A673 (cell line): ENCODE results near the gene CDYL2. TPM values are rescaled to one million over a fixed set of nuclear protein-coding genes. Genes with fewer than 3 reads are reported as not detected.

Source experiments
- BruUV-seq: library from RNA; stranded (reverse); fragments of 400-500 nt; replicated peaks from 2 replicates; lab custom pipeline; 2021; lab: Mats Ljungman, UMichigan
- CTCF ChIA-PET: fragments of 300-600 bp; sonication (Branson Sonifier 250); formaldehyde crosslinking; loops from one replicate; lab custom pipeline; 2022; ENCODE audit warnings: antibody characterized with exemption; lab: Charles Lee
- POLR2A ChIA-PET: fragments of 300-600 bp; sonication (Branson Sonifier 250); formaldehyde crosslinking; loops from one replicate; lab custom pipeline; 2022; ENCODE audit warnings: antibody characterized with exemption; ENCODE audit not compliant: low non-redundant PET; lab: Charles Lee
- DNase-seq: peaks from one replicate; pipeline ENCODE4 v3.0.0-alpha.2; 2015; ENCODE audit warnings: low spot score
- H3K27ac ChIP-seq: fragments of 200-600 bp; sonication (generic); 2 replicates; pipeline ENCODE4 v1.5.1; 2016; ENCODE audit warnings: mixed run types, low read depth, mild to moderate bottlenecking, mixed read lengths, antibody characterized with exemption, low read length; ENCODE audit not compliant: poor library complexity, severe bottlenecking
- H3K27me3 ChIP-seq: fragments of 200-600 bp; sonication (generic); replicated peaks from 2 replicates; pipeline ENCODE4 v1.6.1; 2017; ENCODE audit warnings: mixed run types, low read depth, mild to moderate bottlenecking, mixed read lengths, antibody characterized with exemption, low read length; ENCODE audit not compliant: insufficient read depth, poor library complexity
- H3K36me3 ChIP-seq: fragments of 200-600 bp; sonication (generic); 2 replicates; pipeline ENCODE4 v1.6.1; 2016; ENCODE audit warnings: mixed run types, mild to moderate bottlenecking, mixed read lengths, antibody characterized with exemption, low read length; ENCODE audit not compliant: insufficient read depth, poor library complexity, severe bottlenecking
- H3K4me1 ChIP-seq: fragments of 200-600 bp; sonication (generic); 2 replicates; pipeline ENCODE4 v1.6.1; 2017; ENCODE audit warnings: mixed run types, mild to moderate bottlenecking, mixed read lengths, antibody characterized with exemption, low read length; ENCODE audit not compliant: insufficient read depth, poor library complexity, severe bottlenecking
- H3K4me3 ChIP-seq: fragments of 200-600 bp; sonication (generic); 2 replicates; pipeline ENCODE4 v1.5.1; 2016; ENCODE audit warnings: low read depth, mixed run types, mild to moderate bottlenecking, mixed read lengths, low read length; ENCODE audit not compliant: poor library complexity, severe bottlenecking
- H3K9me3 ChIP-seq: fragments of 200-600 bp; sonication (generic); 2 replicates; pipeline ENCODE4 v1.6.1; 2016; ENCODE audit warnings: mixed run types, low read depth, mild to moderate bottlenecking, mixed read lengths, antibody characterized with exemption, low read length; ENCODE audit not compliant: poor library complexity, severe bottlenecking
- CTCF ChIP-seq: fragments of 300-800, 200-600 bp; sonication (generic); conservative IDR thresholded peaks from 2 replicates; pipeline ENCODE4 v1.5.1; 2017; ENCODE audit warnings: low read depth, mild to moderate bottlenecking, antibody characterized with exemption, low read length, moderate library complexity, mixed read lengths
- EZH2 ChIP-seq: fragments of 200-600 bp; sonication (generic); IDR thresholded peaks from 2 replicates; pipeline ENCODE4 v1.6.1; 2017; ENCODE audit warnings: borderline replicate concordance, low read depth, mild to moderate bottlenecking, mixed read lengths, antibody characterized with exemption, low read length; ENCODE audit not compliant: poor library complexity, severe bottlenecking
- intact Hi-C: fragments of 100-400 bp; cut with micrococcal nuclease; formaldehyde crosslinking; loops from one replicate; pipeline ENCODE4 v1.10.0; 2022; ENCODE audit not compliant: unreplicated experiment
- total RNA-seq: library from RNA; stranded (reverse); gene quantifications from 2 replicates; pipeline ENCODE4 v1.2.3, GENCODE V29; 2021

CDYL2 gene
- total RNA-seq, 1 experiment from 2014 or later = 0.64 TPM

- no peak for DNase-seq
- H3K4me3 ChIP-seq = no peak overlapping the region
- CTCF ChIA-PET = no interaction called here
- POLR2A ChIA-PET = no interaction called here
- TF ChIP-seq EZH2 = no peak
- TF ChIP-seq CTCF = no peak
- H3K27ac ChIP-seq = no peak overlapping the region
- intact Hi-C loops = no loop called here
- no peaks in the 10 kb centered on the region for H3K36me3 ChIP-seq
- no peaks in the 10 kb centered on the region for H3K9me3 ChIP-seq
- no TSS peak for BruUV-seq
- H3K4me1 ChIP-seq = no peaks in the 10 kb centered on the region
- H3K27me3 ChIP-seq = peaks cover 8% of the 10 kb centered on the region
These were observed 241.3 kb downstream of the CDYL2 start for GRCh38 chr16:80563066-80563465.

GRCh38 chr16:80559369-80559768 lies 245.0 kb downstream of the CDYL2 start:
- Histone ChIP-seq H3K27me3 (peaks cover 8% of the 10 kb centered on the region), H3K4me3 (no peak overlapping the region), H3K27ac (no peak overlapping the region), H3K36me3 (no peaks in the 10 kb centered on the region), H3K9me3 (no peaks in the 10 kb centered on the region), H3K4me1 (no peaks in the 10 kb centered on the region)
- DNase-seq = no peak
- POLR2A ChIA-PET = no interaction called here
- BruUV-seq = no TSS peak
- intact Hi-C loops = no loop called here
- no peak for TF ChIP-seq CTCF
- TF ChIP-seq EZH2 = no peak
- CTCF ChIA-PET = no interaction called here

DNA sequence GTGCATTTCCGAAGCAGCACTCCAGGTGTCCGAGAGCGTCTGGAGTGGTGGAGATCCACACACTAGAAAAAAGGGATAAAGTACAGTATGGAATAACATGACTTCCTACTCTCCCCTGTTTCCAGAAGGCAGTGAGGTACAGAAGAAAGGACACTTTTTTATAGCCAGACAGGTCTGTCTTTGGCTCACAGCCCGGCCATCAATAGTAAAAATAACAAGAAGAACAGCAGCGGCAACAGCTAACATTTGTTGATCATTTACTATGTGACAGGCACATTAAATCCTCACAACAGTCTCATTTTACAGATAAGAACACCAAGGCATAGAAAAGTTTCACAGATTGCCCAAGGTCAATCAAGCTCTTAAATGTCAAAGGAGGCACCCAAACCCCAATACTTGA lies 247.4 kb downstream of the CDYL2 start:
- TF ChIP-seq EZH2 (no peak), CTCF (no peak)
- no TSS peak for BruUV-seq
- Histone ChIP-seq H3K27me3 (no peaks in the 10 kb centered on the region), H3K36me3 (no peaks in the 10 kb centered on the region), H3K4me1 (no peaks in the 10 kb centered on the region), H3K4me3 (no peak overlapping the region), H3K9me3 (no peaks in the 10 kb centered on the region), H3K27ac (no peak overlapping the region)
- ChIA-PET POLR2A (no interaction called here), CTCF (no interaction called here)
- no peak for DNase-seq
- intact Hi-C loops = no loop called here
